DOHH2 (cell line): ENCODE data around the gene IREB2.

Experiments
- H3F3A ChIP-seq: fragments of 200-600 bp; sonication (generic), shearing (Covaris generic); 2 replicates; pipeline ENCODE4 v1.6.0; 2016; ENCODE audit warnings: antibody characterized with exemption, mild to moderate bottlenecking; ENCODE audit not compliant: control insufficient read depth, insufficient read depth
- H3K27ac ChIP-seq: fragments of 200-600 bp; sonication (generic); 2 replicates; pipeline ENCODE4 v1.5.1; 2014; ENCODE audit warnings: low read depth, mild to moderate bottlenecking, low read length, moderate library complexity
- H3K27me3 ChIP-seq: fragments of 200-600 bp; sonication (generic); 2 replicates; pipeline ENCODE4 v1.6.1; 2014; ENCODE audit warnings: mild to moderate bottlenecking, low read length, mixed read lengths; ENCODE audit not compliant: control insufficient read depth
- H3K36me3 ChIP-seq: fragments of 200-600 bp; sonication (generic); 2 replicates; pipeline ENCODE4 v1.6.1; 2014; ENCODE audit warnings: mild to moderate bottlenecking, low read length, moderate library complexity, mixed read lengths; ENCODE audit not compliant: control insufficient read depth
- H3K4me1 ChIP-seq: fragments of 200-600 bp; sonication (generic); 2 replicates; pipeline ENCODE4 v1.6.1; 2014; ENCODE audit warnings: mild to moderate bottlenecking, low read length, mixed read lengths; ENCODE audit not compliant: control insufficient read depth
- H3K4me2 ChIP-seq: fragments of 200-600 bp; sonication (generic); 2 replicates; pipeline ENCODE4 v1.6.0; 2014; ENCODE audit warnings: mild to moderate bottlenecking, low read length, moderate library complexity
- H3K4me3 ChIP-seq: fragments of 200-600 bp; sonication (generic); 2 replicates; pipeline ENCODE4 v1.5.1; 2014; ENCODE audit warnings: mild to moderate bottlenecking, low read length, mixed read lengths
- H3K79me2 ChIP-seq: fragments of 200-600 bp; sonication (generic); 2 replicates; pipeline ENCODE4 v1.6.1; 2014; ENCODE audit warnings: mild to moderate bottlenecking, low read length, mixed read lengths; ENCODE audit not compliant: control insufficient read depth
- H3K9me2 ChIP-seq: fragments of 200-600 bp; sonication (generic); replicated peaks from 2 replicates; pipeline ENCODE4 v1.6.1; 2014; ENCODE audit warnings: mild to moderate bottlenecking, low read length, mixed read lengths; ENCODE audit not compliant: control insufficient read depth
- H3K9me3 ChIP-seq: fragments of 200-600 bp; sonication (generic); 2 replicates; pipeline ENCODE4 v1.6.1; 2014; ENCODE audit warnings: antibody characterized with exemption, low read length, mixed read lengths; ENCODE audit not compliant: control insufficient read depth, insufficient read depth
- H4K20me1 ChIP-seq: fragments of 200-600 bp; sonication (generic); 2 replicates; pipeline ENCODE4 v1.6.0; 2014; ENCODE audit warnings: low read depth, mild to moderate bottlenecking, antibody characterized with exemption, low read length, moderate library complexity; ENCODE audit not compliant: control insufficient read depth, insufficient read depth
- CTCF ChIP-seq: fragments of 200-600 bp; sonication (generic); IDR thresholded peaks from one replicate; pipeline ENCODE4 v1.5.1; 2014; ENCODE audit warnings: antibody characterized with exemption, mild to moderate bottlenecking, low read depth, low read length; ENCODE audit not compliant: poor library complexity, severe bottlenecking
- EZH2phosphoT487 ChIP-seq: fragments of 200-600 bp; sonication (generic); IDR thresholded peaks from 2 replicates; pipeline ENCODE4 v1.6.1; 2017; ENCODE audit warnings: borderline replicate concordance, mild to moderate bottlenecking, antibody characterized with exemption, low read length, moderate library complexity, mixed read lengths

Gene IREB2

GRCh38 chr15:78541744-78542034 is 103.7 kb downstream of the IREB2 start:
- Histone ChIP-seq H3K4me2 (peak overlapping the region; percentile 84), H3F3A (0 out of 2 replicates have a peak, but pooled peaks cover 6% of the 10 kb centered on the region), H3K27me3 (no peaks in the 10 kb centered on the region), H3K27ac (no peak overlapping the region), H3K9me3 (no peaks in the 10 kb centered on the region), H3K9me2 (no peaks in the 10 kb centered on the region), H3K4me3 (peak overlapping the region; percentile 92), H4K20me1 (peaks cover 5% of the 10 kb centered on the region; the same call in 1 of the 2 replicates), H3K4me1 (peaks cover 16% of the 10 kb centered on the region), H3K79me2 (peaks cover 40% of the 10 kb centered on the region), H3K36me3 (peaks cover 58% of the 10 kb centered on the region)
- TF ChIP-seq EZH2phosphoT487 (no peak), CTCF (no peak)

- peaks cover 40% of the 10 kb centered on the region for H3K79me2 ChIP-seq
- no peak overlapping the region for H3K27ac ChIP-seq
- no peaks in the 10 kb centered on the region for H3K27me3 ChIP-seq
- TF ChIP-seq EZH2phosphoT487 = no peak
- 0 out of 2 replicates have a peak, but pooled peaks cover 6% of the 10 kb centered on the region for H3F3A ChIP-seq
- no peak overlapping the region for H3K4me3 ChIP-seq
- H3K9me2 ChIP-seq = no peaks in the 10 kb centered on the region
- H3K36me3 ChIP-seq = peaks cover 68% of the 10 kb centered on the region
- peaks cover 5% of the 10 kb centered on the region; the same call in 1 of the 2 replicates for H4K20me1 ChIP-seq
- H3K9me3 ChIP-seq = no peaks in the 10 kb centered on the region
- no peak overlapping the region for H3K4me2 ChIP-seq
- H3K4me1 ChIP-seq = peaks cover 16% of the 10 kb centered on the region
Observed at GRCh38 chr15:78542647-78543046, 104.6 kb downstream of the IREB2 start.

GRCh38 chr15:78550194-78550593 is 112.2 kb downstream of the IREB2 start:
- Histone ChIP-seq H3K36me3 (peaks cover 56% of the 10 kb centered on the region), H3K27me3 (no peaks in the 10 kb centered on the region), H3K27ac (no peak overlapping the region), H3F3A (peaks cover 7% of the 10 kb centered on the region), H4K20me1 (no peaks in the 10 kb centered on the region), H3K4me1 (no peaks in the 10 kb centered on the region), H3K9me2 (no peaks in the 10 kb centered on the region), H3K4me2 (no peak overlapping the region), H3K4me3 (no peak overlapping the region), H3K79me2 (no peaks in the 10 kb centered on the region), H3K9me3 (no peaks in the 10 kb centered on the region)
- no peak for TF ChIP-seq CTCF
- TF ChIP-seq EZH2phosphoT487 = no peak

GRCh38 chr15:78550815-78551214 is 112.8 kb downstream of the IREB2 start:
- Histone ChIP-seq H3K4me1 (no peaks in the 10 kb centered on the region), H3K79me2 (no peaks in the 10 kb centered on the region), H3F3A (peaks cover 7% of the 10 kb centered on the region), H3K4me3 (no peak overlapping the region), H4K20me1 (no peaks in the 10 kb centered on the region), H3K9me3 (no peaks in the 10 kb centered on the region), H3K27me3 (no peaks in the 10 kb centered on the region), H3K4me2 (no peak overlapping the region), H3K9me2 (no peaks in the 10 kb centered on the region), H3K36me3 (peaks cover 50% of the 10 kb centered on the region), H3K27ac (no peak overlapping the region)
- no peak for TF ChIP-seq EZH2phosphoT487
- no peak for TF ChIP-seq CTCF
